ENCODE measurements around the gene MYZAP.
"Not testable (repeated sequence)": the region's sequence is repeated elsewhere in the genome, so short reads cannot be mapped to it uniquely, and the experiment has no call there.

The MYZAP gene

GRCh38 chr15:57595011-57595866, 3.5 kb downstream of the MYZAP start:
- no peak for DNase-seq

- no peak for DNase-seq
These were observed 4.7 kb downstream of the MYZAP start for GRCh38 chr15:57596301-57596855.

GRCh38 chr15:57596978-57597377, 5.3 kb downstream of the MYZAP start:
- no peak for DNase-seq

- no peak for DNase-seq
These were observed 5.7 kb downstream of the MYZAP start for GRCh38 chr15:57597431-57597830.

DNA sequence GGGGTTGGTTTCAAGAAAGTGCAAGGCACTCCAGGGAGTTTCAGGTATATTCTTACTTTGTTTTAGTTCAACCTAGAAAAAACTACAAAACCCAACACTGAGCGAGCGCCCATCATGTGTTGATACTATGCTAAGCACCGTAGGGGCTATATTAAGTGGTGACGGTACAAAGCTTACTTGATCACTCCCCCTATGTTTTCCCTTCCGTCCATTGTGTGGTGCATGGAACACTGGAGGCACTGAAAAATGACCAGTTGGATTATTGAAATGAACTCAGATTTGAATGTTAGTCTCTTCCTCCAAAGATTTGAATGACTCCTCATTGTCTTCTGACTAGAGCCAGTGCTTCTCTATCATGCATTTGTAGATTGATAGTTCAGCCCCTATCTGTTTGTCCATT, 6.6 kb downstream of the MYZAP start:
- no peak for DNase-seq

DNA sequence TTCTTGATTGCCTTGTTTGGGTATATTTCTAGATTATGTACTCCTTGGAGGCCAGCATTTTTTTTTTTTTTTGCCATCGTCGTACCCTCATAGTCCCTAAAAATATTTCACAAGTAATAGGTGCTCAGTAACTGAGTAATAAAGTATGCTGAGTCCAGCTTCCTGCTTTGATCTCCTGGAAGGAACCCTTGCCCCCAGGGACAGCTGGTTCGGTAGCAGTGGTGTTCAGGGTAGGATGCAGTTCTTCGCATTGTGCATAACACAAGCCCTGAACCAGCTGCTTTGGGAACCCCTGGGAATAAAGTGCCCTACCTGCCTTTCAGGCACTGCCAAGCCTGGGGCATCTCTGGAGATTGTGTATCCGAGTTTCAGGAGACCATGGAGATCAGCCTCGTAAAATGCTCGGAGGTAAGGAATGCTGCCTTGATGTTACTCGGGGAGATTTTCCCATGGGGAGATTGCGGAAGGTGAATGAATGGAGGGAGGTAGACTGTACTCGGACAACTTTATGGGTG, 7.6 kb downstream of the MYZAP start:
- no peak for DNase-seq

DNA sequence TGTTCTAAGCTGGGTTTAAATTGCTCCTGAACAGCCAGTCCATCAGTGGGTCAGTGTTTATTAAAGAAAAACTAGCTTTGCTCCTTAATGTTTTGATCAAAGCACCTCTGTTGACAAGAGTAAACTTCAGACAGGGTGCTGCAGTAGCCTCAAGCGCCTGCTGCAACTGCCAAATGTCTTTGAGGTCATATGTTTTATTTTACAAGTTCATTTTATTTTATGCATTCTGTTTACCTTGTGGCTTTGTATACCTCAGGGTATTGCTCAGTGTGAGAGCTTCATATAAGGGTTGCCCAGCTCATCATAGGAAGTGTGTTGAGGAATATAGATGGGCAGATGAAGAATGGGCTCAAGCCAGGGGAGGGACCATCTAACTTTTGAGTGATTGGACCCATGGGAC, 8.5 kb downstream of the MYZAP start:
- DNase-seq, result no peak

- DNase-seq, result no peak
These were observed 12.8 kb downstream of the MYZAP start for GRCh38 chr15:57604507-57604906.

GRCh38 chr15:57605491-57605890, 13.8 kb downstream of the MYZAP start:
- DNase-seq, result no peak

DNA sequence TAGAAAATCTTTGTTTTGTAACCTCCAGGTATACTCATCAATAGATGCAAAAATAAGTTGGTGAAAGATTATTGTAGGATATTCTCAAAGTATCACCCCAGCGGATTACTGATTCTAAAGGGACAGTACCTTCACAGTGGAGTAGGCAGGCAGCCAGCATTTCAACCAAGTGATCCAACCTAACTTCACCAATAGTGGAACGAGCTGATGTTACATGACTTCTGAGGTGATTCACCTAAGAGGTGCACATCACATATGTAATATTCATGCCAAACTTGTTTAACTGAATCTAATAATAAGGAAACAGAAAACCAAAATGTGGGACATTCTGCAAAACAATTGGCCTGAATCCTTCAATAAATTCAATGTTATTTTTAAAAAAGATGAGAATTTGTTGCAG, 14.3 kb downstream of the MYZAP start:
- DNase-seq, result no peak

GRCh38 chr15:57606816-57607215, 15.1 kb downstream of the MYZAP start:
- DNase-seq, result no peak

- DNase-seq, result no peak
These were observed 15.9 kb downstream of the MYZAP start for GRCh38 chr15:57607570-57608000.

- DNase-seq, result peak; percentile 10
These were observed 18.3 kb downstream of the MYZAP start for GRCh38 chr15:57609805-57610529.

GRCh38 chr15:57611123-57611522, 19.4 kb downstream of the MYZAP start:
- no peak for DNase-seq

DNA sequence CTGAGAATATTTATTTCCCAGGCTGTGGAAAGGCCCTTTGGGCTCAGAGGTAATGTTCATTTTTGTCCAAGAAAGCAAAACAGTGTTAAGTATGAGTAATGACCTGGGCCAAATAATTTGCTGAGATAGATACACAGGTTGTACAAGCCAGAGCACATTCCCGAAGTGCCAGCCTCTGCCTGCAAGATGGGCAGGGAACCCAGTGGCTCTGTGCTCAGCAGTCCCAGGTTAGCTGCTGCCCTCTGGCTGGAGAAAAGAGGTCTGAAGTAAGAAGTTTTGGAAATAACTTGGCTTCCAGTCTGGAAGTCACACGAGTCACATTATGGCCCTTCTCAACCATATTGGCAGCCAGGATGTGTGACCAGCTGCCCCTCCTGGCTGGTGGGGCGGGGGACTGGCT, 20.2 kb downstream of the MYZAP start:
- no peak for DNase-seq

DNA sequence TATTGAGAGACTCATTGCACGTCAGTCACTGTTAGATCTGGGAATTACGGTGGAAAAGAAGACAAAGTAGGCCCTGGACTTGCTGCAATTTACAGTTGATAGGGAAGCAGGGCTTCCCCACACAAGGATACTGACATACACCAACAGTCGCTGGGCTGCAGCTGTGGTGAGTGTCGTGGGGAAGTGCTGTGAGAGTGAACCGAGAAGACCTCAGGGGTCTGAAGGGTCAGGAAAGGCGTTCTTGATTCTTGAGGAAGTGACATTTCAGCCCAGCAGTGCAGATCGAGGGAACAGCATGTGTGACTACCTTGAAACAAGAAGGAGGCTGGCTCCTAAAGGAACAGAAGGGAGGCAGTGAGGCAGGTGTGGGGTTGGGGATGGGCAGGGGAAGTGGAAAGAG, 22.5 kb downstream of the MYZAP start:
- DNase-seq, result no peak

- DNase-seq, result not testable (repeated sequence)
These were observed 24.3 kb downstream of the MYZAP start for GRCh38 chr15:57615951-57616496.

GRCh38 chr15:57618325-57618724, 26.6 kb downstream of the MYZAP start:
- no peak for DNase-seq

DNA sequence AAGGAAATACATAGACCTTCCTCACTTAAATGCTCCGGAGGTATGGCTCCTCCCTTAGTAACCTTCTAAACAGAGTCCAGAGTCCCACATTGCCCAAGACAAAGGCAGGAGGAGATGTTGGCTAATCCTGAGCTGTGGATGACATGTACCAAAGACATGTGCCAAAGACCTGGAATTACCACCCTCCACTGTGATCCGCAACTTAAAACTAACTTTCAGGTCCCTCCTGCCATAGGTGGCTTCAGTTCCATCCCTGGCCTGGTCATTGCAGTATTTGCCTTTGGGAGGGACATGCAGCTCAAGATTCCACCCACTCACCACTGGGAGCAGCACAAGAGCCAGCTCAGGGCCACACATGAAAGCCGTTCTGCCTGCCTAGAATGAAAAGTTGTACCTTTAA, 28.0 kb downstream of the MYZAP start:
- no peak for DNase-seq

DNA sequence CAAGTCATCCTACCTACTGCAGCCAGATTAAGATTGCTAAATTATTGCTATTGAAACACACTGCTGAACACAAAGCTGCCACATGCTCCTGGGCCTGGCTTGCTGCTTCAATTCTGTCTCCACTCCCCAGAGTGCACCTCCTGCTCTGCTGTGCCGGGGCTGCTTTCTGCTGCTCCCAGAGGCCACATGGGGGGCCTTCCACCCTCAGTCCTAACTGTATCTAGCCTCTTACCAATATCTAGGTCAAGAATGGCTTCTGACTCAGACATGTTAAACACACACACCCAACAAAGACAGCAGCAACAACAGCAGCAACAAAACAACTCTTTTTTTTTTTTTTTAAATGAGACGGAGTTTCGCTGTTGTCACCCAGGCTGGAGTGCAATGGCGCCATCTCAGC, 33.0 kb downstream of the MYZAP start:
- DNase-seq, result no peak

GRCh38 chr15:57625703-57626448, 34.2 kb downstream of the MYZAP start:
- no peak for DNase-seq

DNA sequence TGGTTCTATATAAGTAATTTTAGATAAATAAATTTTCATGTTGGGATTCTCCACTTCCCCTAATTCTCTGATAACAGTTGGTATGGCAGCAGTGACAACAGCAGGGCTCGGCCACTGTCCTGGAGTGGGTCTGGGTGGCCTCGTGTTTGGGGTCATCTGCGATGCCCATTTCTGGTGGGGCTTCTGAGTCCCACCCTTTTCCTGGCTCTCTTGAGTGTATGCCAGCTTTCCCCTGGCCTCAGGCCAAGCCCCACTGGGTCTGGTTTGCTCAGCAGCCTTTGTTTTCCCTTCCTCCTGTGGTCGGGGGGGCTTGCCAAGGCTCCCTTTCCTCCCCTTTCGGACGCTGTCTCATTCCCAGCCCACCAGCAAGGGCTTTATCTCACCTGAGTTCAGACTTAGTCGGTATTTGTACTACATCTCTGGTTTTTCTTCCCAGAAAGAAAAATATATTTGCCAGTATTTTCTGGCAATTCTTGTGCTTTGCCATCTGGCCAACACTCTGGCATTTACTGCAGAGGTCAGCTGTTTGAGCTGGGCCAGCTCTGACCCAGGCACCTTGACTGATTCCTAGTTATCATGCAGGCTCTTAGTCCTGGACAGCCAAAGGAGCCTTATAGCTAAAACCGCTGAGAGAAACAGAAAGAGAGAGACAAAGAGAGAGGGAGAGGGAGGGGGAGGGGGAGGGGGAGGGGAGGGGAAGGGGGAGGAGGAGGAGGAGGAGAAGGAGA, 35.2 kb downstream of the MYZAP start:
- no peak for DNase-seq

Data from DMS79 (cell line).